Glutamatergic neuron (in vitro differentiated cells): ENCODE data around the gene MAMDC4. TPM values are rescaled to one million over a fixed set of nuclear protein-coding genes. Genes with fewer than 3 reads are reported as not detected.

Experiments used
- DNase-seq: peaks from one replicate; pipeline ENCODE4 v3.0.0; 2022
- H3K27ac Mint-ChIP-seq: one replicate; pipeline ENCODE4 v1.8.0; 2020; ENCODE audit warnings: mild to moderate bottlenecking, mixed read lengths, inconsistent platforms; ENCODE audit not compliant: unreplicated experiment
- H3K27me3 Mint-ChIP-seq: one replicate; pipeline ENCODE4 v1.8.0; 2020; ENCODE audit warnings: mild to moderate bottlenecking, moderate library complexity, mixed read lengths, inconsistent platforms; ENCODE audit not compliant: unreplicated experiment
- H3K36me3 Mint-ChIP-seq: one replicate; pipeline ENCODE4 v1.8.0; 2020; ENCODE audit warnings: mild to moderate bottlenecking, mixed read lengths, inconsistent platforms; ENCODE audit not compliant: unreplicated experiment
- H3K4me1 Mint-ChIP-seq: one replicate; pipeline ENCODE4 v1.8.0; 2020; ENCODE audit warnings: mild to moderate bottlenecking, low read depth, mixed read lengths, inconsistent platforms; ENCODE audit not compliant: unreplicated experiment
- H3K4me3 Mint-ChIP-seq: one replicate; pipeline ENCODE4 v1.8.0; 2020; ENCODE audit warnings: mild to moderate bottlenecking, mixed read lengths, inconsistent platforms; ENCODE audit not compliant: unreplicated experiment
- H3K9me3 Mint-ChIP-seq: one replicate; pipeline ENCODE4 v1.8.0; 2020; ENCODE audit warnings: mild to moderate bottlenecking, moderate library complexity, mixed read lengths, inconsistent platforms; ENCODE audit not compliant: unreplicated experiment
- CTCF ChIP-seq: fragments of 200-600 bp; sonication (generic); IDR thresholded peaks from one replicate; pipeline ENCODE4 v1.5.0; 2021; ENCODE audit not compliant: partially characterized antibody, unreplicated experiment
- total RNA-seq: library from RNA; stranded (reverse); fragmentation: NEBNext Ultra II Directional; extraction: Animal tissue kit (Norgen Biotek cat#: 25700); gene quantifications from one replicate; pipeline ENCODE4 v1.2.1, GENCODE V29; 2021; ENCODE audit not compliant: unreplicated experiment

Gene MAMDC4
- total RNA-seq, 1 donor from 2014 or later = 17.6 TPM

DNA sequence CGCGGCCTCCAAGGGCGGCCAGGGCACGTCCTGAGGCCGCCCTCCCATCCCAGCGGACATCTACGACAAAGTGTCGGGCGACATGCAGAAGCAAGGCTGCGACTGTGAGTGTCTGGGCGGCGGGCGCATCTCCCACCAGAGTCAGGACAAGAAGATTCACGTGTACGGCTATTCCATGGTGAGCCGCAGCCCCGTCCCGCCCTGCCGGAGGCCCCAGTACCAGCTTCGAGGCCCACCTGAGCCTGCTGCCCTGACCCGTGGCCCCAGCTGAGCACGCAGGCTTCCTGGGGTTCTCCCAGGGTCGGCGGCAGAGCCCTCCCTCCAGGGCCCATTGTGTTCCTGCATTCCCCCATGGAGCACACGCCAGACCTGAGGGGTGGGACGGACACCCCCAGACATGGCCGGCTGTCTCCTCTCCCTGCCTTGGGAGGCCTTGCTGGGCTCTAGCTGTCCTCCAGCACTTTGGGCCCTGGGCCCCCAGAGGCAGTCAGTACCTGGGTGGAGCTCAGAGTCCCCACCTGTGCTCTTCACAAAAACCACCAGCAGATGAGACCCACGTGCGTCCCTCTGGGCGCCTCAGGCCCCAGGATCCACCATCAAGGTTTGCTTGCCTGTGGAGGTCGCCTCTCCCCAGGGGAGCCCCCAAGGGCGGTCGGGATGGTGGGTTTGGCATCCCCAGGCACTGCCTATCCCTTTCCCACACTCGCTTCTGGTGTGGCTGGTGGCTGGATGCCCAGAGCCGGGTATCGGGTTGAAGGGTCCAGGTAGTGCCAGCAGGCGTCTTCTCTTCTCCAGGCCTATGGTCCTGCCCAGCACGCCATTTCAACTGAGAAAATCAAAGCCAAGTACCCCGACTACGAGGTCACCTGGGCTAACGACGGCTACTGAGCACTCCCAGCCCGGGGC lies 1.9 kb upstream of the MAMDC4 start:
- DNase-seq = peak; percentile 35
- H3K27me3 Mint-ChIP-seq = peaks cover 12% of the 10 kb centered on the region
- peaks cover 2% of the 10 kb centered on the region for H3K4me1 Mint-ChIP-seq
- H3K27ac Mint-ChIP-seq = no peak overlapping the region
- peak overlapping the region; percentile 91 for H3K4me3 Mint-ChIP-seq
- H3K9me3 Mint-ChIP-seq = peaks cover 8% of the 10 kb centered on the region
- H3K36me3 Mint-ChIP-seq = no peaks in the 10 kb centered on the region
- TF ChIP-seq CTCF = no peak

DNA sequence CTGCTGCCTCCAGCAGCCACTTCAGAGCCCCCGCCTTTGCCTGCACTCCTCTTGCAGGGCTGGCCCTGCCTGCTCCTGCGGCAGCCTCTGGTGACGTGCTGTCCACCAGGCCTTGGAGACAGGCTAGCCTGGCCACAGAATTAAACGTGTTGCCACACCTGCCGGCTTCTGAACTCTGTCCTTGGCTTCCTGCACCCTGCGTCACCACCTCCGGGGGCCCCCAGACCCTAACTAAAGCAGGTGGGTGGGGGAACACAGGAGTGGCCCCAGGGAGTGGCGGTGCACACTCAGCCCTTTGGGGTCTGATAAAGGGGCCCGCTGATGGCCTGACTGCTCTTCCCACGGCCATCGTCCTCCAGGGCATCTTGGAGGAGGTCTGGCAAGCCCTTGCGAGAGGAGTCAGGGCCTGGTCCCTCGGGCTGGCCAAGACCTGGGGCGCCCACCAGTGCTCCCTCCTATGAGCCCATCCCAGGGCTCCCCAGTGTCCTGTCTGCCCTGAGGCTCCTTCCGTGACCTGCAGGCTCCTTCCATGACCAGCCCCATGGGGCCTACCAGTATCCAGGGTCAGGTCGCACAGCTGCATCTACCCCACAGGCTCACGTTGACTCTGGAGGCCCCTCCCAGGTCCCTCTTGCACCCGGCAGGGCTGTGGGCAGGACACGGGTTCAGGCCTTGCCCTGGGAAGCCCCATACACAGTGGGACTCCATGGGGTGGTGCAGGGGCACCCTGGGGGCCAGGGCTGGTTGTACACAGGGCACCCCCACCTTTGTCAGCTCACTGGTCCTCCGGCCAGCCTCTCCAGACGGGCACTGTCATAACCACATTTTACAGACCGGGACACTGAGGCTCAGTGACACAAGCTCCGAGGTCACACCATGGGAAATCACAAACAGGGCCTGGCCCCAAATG lies 1.0 kb upstream of the MAMDC4 start:
- Mint-ChIP-seq H3K4me1 (peaks cover 2% of the 10 kb centered on the region), H3K9me3 (peaks cover 8% of the 10 kb centered on the region), H3K4me3 (no peak overlapping the region), H3K27ac (no peak overlapping the region), H3K36me3 (no peaks in the 10 kb centered on the region), H3K27me3 (peaks cover 12% of the 10 kb centered on the region)
- peak; percentile 27 for DNase-seq
- TF ChIP-seq CTCF = no peak

DNA sequence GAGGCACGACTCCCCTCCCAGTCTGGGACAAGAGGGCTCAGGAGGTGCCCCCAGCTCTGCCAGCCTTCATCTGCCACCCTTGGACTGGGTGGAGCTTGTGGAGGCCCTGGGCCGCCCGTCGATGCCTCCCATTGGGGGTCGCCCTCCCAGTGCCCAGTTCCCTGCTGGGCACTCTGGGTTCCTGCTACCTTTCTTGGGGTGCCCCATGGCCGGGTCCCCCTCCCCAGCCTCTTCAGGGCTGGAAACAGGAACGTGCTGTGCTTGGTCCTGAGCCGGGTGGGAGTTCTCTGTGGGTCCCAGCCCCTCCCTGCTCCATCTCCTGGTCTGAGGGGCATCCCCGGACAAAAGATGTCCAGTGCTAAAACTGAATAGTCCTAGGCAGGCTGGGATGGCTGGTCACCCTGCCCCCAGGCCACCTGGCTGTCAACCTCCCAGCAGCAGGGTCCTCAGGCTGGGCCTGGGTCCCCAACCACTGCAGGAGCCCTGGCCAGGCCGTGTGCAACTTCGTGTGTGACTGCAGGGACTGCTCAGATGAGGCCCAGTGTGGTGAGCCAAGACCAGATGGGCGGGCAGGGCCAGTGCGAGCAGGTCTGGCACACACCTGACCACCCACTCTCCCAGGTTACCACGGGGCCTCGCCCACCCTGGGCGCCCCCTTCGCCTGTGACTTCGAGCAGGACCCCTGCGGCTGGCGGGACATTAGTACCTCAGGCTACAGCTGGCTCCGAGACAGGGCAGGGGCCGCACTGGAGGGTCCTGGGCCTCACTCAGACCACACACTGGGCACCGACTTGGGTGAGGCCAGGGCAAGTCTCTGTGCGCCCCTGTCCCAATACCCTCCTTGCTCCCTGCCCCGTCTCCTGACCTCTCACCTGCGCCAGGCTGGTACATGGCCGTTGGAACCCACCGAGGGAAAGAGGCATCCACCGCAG lies 784 bp downstream of the MAMDC4 start:
- H3K36me3 Mint-ChIP-seq = no peaks in the 10 kb centered on the region
- H3K9me3 Mint-ChIP-seq = peaks cover 4% of the 10 kb centered on the region
- no peak for TF ChIP-seq CTCF
- peaks cover 7% of the 10 kb centered on the region for H3K27me3 Mint-ChIP-seq
- H3K27ac Mint-ChIP-seq = no peak overlapping the region
- peak; percentile 15 for DNase-seq
- H3K4me1 Mint-ChIP-seq = peaks cover 2% of the 10 kb centered on the region
- H3K4me3 Mint-ChIP-seq = no peak overlapping the region

DNA sequence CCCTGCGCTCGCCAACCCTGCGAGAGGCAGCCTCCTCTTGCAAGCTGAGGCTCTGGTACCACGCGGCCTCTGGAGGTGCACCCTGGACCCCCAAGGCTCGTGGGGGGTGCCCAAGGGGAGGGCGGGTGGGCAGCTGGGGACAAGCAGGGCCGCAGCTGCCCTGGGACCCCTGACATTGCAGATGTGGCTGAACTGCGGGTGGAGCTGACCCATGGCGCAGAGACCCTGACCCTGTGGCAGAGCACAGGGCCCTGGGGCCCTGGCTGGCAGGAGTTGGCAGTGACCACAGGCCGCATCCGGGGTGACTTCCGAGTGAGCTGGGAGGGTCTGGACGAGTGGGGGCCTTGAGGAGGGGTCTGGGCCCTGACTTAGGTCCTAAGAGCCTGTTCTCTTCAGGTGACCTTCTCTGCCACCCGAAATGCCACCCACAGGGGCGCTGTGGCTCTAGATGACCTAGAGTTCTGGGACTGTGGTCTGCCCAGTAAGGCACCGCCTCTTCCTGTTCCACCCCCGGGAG lies 1.5 kb downstream of the MAMDC4 start:
- TF ChIP-seq CTCF = no peak
- peaks cover 2% of the 10 kb centered on the region for H3K4me1 Mint-ChIP-seq
- no peaks in the 10 kb centered on the region for H3K36me3 Mint-ChIP-seq
- DNase-seq = no peak
- peaks cover 7% of the 10 kb centered on the region for H3K27me3 Mint-ChIP-seq
- H3K27ac Mint-ChIP-seq = no peak overlapping the region
- peaks cover 4% of the 10 kb centered on the region for H3K9me3 Mint-ChIP-seq
- no peak overlapping the region for H3K4me3 Mint-ChIP-seq
